ENCODE measurements around the gene ZNF512B.

Gene ZNF512B

DNA sequence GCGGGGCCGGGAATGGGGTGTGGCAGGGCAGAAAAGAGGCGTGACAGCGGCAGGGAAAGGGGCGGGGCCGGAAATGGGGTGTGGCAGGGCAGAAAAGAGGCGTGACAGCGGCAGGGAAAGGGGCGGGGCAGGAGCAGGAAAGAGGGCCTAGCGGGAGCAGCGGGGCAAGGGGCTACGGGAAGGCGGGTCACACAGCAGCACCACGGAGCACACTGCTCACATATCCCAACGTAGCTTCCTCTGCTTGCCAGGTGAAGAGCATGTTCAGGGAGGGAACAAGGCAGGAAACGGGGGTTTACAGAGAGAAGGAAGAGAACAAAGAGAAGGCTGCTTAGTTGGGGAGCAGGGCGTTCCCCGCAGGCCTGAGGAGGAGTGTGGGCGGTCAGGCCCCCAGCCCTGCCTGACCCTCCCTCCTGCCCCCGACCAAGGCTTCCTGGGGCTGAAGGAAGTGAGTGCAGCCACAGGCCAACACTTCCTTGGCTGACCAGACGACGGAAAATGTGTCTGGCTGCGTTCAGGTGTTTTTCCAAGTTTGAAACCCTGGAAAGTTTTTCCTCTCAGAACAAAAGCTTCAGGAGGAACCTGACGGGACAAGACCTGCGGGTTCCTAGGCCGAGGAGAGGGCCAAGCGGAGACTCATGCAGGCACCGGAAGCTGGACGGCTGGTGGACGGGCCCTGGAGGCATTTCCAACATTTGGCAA lies 27.3 kb downstream of the ZNF512B start:
- FAIRE-seq = no peak
- TF ChIP-seq TAF1 (IDR thresholded peaks at IDR 0.05; ENCODE audit: borderline replicate concordance, low read depth, low read length) = no peak
- TF ChIP-seq POLR2A (IDR thresholded peaks at IDR 0.05; ENCODE audit: low read depth, low read length) = no peak
- no peak for TF ChIP-seq POLR2AphosphoS5 (IDR thresholded peaks at IDR 0.05; ENCODE audit: low read depth, low read length)
- no peak for DNase-seq (ENCODE audit: insufficient read length)

DNA sequence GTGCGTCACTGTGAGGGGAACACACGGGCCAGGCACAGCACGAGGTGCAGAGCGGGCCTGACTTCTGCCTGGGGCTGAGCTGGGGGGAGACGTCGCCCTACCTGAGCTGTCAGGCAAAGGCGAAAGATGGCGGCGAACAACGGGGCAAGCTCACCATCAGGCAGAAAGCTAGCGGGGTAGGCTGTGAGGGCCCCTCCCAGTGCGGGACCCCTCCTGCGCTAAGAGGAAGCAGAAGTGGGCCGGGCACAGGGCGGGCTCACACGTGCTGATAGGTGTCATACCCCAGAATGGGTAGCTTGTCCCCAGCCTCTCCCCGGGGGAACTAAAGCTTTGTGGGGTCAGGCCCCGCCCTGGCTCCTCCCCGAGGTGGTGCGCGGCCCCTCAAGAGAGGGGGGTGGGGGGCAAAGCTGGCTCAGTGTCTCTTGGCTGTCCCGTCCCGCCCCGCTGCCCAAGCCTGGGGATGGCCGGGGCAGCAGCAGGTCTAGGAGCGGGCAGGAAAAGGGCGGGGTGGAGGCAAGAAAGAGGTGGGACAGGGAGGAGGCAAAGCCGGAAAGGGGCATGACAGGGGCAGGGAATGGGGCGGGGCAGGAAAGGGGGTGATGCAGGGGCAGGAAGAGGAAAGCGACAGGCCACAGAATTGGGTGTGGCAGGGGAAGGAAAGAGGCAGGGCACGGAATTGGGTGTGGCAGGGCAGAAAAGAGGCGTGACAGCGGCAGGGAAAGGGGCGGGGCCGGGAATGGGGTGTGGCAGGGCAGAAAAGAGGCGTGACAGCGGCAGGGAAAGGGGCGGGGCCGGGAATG lies 28.2 kb downstream of the ZNF512B start:
- no peak for DNase-seq (ENCODE audit: insufficient read length)
- TF ChIP-seq TAF1 (IDR thresholded peaks at IDR 0.05; ENCODE audit: borderline replicate concordance, low read depth, low read length) = no peak
- no peak for TF ChIP-seq POLR2AphosphoS5 (IDR thresholded peaks at IDR 0.05; ENCODE audit: low read depth, low read length)
- TF ChIP-seq POLR2A (IDR thresholded peaks at IDR 0.05; ENCODE audit: low read depth, low read length) = no peak
- no peak for FAIRE-seq

DNA sequence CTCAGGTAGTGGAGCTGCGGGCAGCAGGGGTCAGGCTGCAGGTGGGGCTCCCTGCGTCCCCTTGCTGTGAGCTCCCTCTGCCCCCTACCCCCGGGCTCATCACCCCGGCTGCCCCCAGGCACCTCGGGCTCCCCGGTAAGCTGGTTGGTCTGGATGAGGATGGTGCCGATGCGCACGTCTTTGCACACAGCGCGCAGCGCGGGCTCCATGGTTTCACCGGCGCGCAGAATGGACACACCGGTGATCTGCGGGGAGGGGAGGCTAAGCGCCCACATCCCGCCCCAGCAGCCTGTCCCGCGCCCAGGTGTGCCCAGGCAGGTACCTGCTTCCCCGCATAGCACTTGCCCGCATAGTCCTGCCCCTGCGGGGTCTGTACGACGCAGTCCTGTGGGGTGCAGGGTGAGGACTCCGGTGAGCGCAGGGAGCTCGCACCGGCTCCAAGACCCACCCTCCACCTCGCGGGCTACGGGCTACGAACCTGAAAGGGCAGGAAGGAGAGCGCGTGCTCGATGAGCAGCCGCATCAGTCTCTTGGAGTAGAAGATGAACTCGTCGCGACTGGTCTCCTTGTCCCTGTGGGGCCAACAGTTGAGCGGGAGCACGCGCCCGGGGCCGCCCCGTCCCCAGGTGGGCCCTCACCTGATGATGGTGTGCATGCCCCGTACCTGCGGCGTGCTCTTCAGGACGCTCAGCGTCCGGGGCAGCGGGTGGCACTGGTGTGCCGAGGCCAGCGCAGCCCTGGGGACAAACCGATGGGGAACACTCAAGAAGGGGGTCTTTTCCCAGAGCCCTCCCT lies 29.1 kb downstream of the ZNF512B start:
- TF ChIP-seq POLR2AphosphoS5 (IDR thresholded peaks at IDR 0.05; ENCODE audit: low read depth, low read length) (no peak), TAF1 (IDR thresholded peaks at IDR 0.05; ENCODE audit: borderline replicate concordance, low read depth, low read length) (no peak), POLR2A (IDR thresholded peaks at IDR 0.05; ENCODE audit: low read depth, low read length) (no peak)
- DNase-seq (ENCODE audit: insufficient read length) (no peak), FAIRE-seq (no peak)

DNA sequence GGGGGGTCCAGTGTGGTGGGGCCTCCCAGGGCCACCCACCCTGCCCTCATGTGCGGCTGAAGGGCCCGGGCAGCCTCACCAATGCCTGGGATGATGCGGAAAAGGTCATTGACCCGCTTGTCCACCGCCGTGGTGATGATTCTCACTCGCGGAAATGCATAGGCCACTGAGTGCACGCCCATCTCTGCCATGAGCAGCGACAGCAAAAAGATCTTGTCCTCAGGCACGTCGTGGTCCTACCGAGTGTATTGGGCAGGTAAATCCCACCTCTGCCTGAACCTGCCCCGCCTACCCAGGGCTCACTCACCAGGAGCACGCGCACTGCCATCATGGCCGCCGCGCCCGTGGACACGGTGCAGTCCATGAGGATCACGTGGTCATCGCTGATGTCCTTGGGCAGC lies 29.7 kb downstream of the ZNF512B start:
- DNase-seq (ENCODE audit: insufficient read length) = no peak
- FAIRE-seq = no peak
- no peak for TF ChIP-seq TAF1 (IDR thresholded peaks at IDR 0.05; ENCODE audit: borderline replicate concordance, low read depth, low read length)
- TF ChIP-seq POLR2AphosphoS5 (IDR thresholded peaks at IDR 0.05; ENCODE audit: low read depth, low read length) = no peak
- TF ChIP-seq POLR2A (IDR thresholded peaks at IDR 0.05; ENCODE audit: low read depth, low read length) = no peak

DNA sequence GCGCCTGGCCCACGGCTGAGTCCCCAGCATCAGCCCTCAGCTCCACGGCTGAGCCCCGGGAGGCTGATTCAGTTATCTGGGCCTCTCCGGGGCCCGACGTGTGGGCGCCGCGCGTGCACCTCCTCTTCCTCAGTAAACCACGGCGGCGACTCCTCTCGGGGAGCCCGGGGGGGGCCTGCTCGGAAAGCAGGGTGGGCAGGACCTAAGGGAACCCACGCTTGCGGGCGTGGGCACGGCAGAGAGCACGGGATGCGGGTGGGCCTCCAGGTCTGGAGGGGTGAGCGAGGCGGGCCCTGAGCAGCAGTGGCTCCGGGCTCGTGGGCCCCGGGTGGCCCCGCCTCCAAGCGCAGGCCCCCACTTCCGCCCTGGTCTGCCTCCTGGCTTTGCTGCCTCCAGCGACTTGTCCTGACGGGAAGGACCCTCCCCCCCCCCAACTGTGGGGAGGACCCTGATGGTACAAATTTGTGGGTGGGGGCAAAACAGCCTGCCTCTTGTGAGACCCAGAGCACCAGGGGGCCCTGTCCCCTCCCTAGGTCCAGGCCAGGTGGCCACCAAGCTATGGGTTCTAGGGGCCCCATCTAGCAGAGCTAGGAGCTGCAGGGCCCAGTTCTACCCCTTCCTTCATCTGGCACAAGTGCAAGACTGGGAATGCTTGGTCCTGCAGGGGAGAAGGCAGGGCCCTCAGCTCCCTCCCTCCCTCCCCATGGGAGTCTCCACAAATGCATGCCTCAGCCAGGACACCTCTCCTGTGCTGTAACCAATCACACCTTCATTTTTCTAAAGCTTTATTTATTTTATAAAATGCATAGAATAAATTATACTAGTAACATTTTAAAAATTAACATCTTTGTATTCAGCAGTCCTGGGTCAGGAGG lies 30.4 kb downstream of the ZNF512B start:
- FAIRE-seq (no peak), DNase-seq (ENCODE audit: insufficient read length) (no peak)
- no peak for TF ChIP-seq TAF1 (IDR thresholded peaks at IDR 0.05; ENCODE audit: borderline replicate concordance, low read depth, low read length)

DNA sequence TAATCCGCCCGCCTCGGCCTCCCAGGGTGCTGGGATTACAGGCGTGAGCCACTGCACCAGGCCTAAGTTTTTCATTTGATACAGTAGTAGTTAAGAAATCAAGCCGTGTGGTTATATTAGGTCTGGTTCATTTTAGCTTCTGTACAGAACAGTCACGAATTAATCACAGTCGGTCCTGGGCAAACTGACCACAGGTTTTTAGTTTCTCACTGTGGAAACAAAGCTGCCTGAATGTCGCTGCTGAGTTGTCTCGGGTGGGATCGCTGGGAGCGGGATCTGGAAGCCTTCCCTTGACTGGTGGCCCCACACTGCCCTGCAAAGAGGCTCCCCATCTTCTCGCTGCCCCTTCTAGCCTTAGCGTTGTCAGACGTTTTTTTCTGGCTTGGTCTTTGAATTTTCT lies 32.1 kb downstream of the ZNF512B start:
- no peak for FAIRE-seq
- DNase-seq (ENCODE audit: insufficient read length) = no peak
- no peak for TF ChIP-seq POLR2AphosphoS5 (IDR thresholded peaks at IDR 0.05; ENCODE audit: low read depth, low read length)
- TF ChIP-seq POLR2A (IDR thresholded peaks at IDR 0.05; ENCODE audit: low read depth, low read length) = no peak
- TF ChIP-seq TAF1 (IDR thresholded peaks at IDR 0.05; ENCODE audit: borderline replicate concordance, low read depth, low read length) = no peak

DNA sequence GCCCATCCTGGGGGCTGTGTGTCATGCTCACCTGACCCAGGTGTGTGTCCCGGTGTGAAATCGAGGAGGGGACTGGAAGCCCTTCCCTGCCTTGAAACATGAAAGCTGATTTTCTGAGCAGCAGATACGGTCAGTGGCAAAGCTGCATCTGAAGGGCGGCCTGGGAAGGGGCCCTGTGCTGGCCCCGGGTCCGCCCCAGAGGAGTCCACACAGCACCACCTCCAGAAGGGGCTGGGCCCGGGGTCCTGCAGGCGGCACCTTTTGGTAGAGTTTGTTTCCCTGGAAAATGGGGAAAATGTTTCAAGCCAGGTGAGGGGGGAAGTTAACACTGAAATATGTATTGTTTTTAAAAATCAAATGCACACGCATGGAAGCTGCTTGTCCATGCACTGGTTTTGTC lies 34.3 kb downstream of the ZNF512B start:
- FAIRE-seq (no peak), DNase-seq (ENCODE audit: insufficient read length) (no peak)
- TF ChIP-seq TAF1 (IDR thresholded peaks at IDR 0.05; ENCODE audit: borderline replicate concordance, low read depth, low read length) (no peak), POLR2A (IDR thresholded peaks at IDR 0.05; ENCODE audit: low read depth, low read length) (no peak), POLR2AphosphoS5 (IDR thresholded peaks at IDR 0.05; ENCODE audit: low read depth, low read length) (no peak)

DNA sequence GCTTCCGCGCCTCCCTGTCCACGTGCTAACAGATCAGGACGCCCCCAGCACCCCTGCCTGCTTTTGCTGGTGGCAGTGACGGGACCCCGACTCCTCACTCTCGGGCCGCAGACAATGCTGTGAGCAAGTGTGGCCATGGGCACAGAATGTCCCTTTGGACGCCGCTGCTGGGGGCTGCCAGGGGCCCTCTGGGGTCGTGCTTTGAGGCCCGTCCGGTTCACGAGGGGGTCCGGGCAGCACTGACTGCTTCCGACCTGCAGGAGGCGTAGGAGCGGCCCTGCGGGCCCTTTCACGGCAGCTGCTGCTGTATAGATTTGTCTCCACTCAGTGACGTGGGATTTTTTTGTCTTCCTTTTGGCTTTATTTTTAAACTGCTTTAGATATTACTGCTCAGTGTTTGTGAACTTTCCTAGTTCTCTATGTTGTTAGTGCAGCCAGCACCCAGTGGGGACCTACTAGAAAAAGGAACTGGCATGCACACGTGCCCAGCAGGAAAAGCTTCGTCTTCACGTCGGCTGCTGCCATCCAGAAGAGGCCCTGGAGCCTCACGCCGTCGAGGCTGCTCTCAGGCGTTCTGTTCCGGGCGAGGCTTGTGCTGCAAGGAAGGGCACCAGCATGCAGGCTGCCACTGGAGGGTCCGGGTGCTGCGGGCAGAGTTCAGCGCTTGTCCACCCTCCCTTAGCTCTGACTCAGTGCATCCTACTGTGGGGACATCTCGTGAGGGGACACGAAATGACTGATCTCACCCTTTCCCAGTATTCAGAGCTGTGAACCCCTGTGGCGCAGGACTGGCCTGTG lies 35.3 kb downstream of the ZNF512B start:
- FAIRE-seq (no peak), DNase-seq (ENCODE audit: insufficient read length) (no peak)
- TF ChIP-seq POLR2AphosphoS5 (IDR thresholded peaks at IDR 0.05; ENCODE audit: low read depth, low read length) = no peak
- TF ChIP-seq POLR2A (IDR thresholded peaks at IDR 0.05; ENCODE audit: low read depth, low read length) = no peak
- TF ChIP-seq TAF1 (IDR thresholded peaks at IDR 0.05; ENCODE audit: borderline replicate concordance, low read depth, low read length) = no peak

DNA sequence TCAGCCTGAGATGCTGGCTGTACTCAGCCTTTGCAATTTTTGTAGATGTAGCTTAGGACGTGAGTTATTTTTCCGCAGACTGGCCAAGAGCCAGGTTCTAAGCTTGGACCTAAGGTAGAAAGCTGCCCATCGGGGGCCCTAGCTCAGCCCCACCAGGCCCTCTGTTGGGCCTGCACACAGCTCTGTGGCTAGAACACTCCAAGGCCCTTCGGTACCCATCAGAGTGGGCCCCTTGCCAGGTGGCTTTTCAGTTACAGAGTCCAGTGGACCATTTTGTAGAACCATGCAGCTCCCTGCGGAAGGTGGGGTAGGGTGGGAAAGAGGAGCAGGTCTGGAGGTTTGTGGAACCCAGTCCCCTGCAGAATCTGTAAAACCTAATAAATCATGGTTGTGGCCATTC lies 36.1 kb downstream of the ZNF512B start:
- DNase-seq (ENCODE audit: insufficient read length) (no peak), FAIRE-seq (no peak)
- TF ChIP-seq POLR2A (IDR thresholded peaks at IDR 0.05; ENCODE audit: low read depth, low read length) = no peak

DNA sequence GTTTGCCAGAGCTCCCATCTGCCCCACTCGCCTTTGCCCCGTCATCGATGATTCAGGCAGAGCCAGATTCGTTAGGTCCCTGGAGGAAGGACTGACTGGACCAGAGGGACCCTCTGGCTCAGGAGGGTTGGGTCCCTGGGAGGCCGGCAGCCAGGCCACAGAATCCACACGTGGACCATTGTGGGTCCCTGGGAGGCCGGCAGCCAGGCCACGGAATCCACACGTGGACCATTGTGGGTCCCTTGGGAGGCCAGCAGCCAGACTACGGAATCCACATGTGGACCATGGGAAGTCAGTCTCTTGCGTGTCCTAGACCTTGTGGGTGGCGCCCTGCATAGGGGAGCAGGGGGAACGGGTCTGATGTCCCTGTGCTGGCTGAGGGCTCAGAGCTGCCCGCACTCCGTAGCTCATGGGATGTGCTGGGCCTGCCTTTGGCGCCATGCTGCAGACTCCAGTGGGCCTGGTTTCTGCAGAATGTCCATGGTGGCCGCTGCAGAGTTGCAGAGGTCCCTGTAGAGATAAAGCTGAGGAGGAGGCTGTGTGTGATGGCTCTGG lies 37.0 kb downstream of the ZNF512B start:
- DNase-seq (ENCODE audit: insufficient read length) (no peak), FAIRE-seq (no peak)
- no peak for TF ChIP-seq POLR2A (IDR thresholded peaks at IDR 0.05; ENCODE audit: low read depth, low read length)
- TF ChIP-seq TAF1 (IDR thresholded peaks at IDR 0.05; ENCODE audit: borderline replicate concordance, low read depth, low read length) = no peak
- TF ChIP-seq POLR2AphosphoS5 (IDR thresholded peaks at IDR 0.05; ENCODE audit: low read depth, low read length) = no peak

Measured in GM12892 (cell line).